ENCODE measurements around the gene SH3BP5L. TPM values are rescaled to one million over a fixed set of nuclear protein-coding genes. Genes with fewer than 3 reads are reported as not detected.

SH3BP5L gene
- total and polyA plus RNA-seq, 4 donors = 16.4 to 25.5 (median 17.5) TPM

DNA sequence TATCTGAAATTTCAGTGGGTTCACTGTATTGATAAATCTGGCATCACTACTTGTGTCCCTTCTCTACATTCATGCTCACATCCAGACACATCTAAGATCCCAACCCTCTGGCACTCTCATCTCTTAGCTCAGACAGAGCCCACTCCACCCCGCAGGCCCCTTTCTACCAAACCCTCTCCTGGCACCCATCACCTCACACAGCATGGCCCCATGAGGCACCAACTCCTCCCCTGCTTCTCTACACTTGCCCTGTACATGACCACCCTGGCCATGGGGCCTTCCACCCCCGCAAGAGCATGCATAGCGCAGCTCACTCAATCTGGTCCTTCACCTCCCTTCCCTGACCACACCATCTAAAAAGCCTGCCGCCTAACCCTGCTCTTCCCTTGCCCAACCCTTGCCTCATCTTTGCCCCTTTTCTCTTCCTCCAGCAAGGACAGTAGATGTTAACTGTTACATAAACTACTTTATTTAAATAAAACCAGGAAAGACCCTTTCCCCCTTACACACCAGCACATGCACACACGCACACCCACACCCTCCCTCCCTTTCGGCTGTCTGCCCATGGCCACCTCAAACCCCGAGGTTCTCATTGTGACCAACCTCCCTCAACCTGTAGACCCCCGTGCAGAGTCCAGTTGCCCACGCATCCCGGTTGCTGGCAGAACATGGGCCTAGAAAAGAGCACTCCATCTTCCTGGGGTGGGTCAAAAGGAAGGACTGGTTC is 15.6 kb downstream of the SH3BP5L start:
- TF ChIP-seq, protein P1, sequence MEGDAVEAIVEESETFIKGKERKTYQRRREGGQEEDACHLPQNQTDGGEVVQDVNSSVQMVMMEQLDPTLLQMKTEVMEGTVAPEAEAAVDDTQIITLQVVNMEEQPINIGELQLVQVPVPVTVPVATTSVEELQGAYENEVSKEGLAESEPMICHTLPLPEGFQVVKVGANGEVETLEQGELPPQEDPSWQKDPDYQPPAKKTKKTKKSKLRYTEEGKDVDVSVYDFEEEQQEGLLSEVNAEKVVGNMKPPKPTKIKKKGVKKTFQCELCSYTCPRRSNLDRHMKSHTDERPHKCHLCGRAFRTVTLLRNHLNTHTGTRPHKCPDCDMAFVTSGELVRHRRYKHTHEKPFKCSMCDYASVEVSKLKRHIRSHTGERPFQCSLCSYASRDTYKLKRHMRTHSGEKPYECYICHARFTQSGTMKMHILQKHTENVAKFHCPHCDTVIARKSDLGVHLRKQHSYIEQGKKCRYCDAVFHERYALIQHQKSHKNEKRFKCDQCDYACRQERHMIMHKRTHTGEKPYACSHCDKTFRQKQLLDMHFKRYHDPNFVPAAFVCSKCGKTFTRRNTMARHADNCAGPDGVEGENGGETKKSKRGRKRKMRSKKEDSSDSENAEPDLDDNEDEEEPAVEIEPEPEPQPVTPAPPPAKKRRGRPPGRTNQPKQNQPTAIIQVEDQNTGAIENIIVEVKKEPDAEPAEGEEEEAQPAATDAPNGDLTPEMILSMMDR (IDR thresholded peaks at IDR 0.05; ENCODE audit: control extremely low read depth, extremely low read depth) = no peak
- Histone ChIP-seq H3K27ac (ENCODE audit: low read depth in 1 of 2, low read length in 1 of 2) (no peak overlapping the region), H3K4me1 (ENCODE audit: control insufficient read depth in 5 of 5, insufficient read depth in 5 of 5, low read length in 5 of 5) (peaks cover 0 to 12% (median 0%) of the 10 kb centered on the region in 5 donors), H3K9me3 (ENCODE audit: control insufficient read depth in 4 of 4, insufficient read depth in 3 of 4, low read length in 3 of 4) (no peaks in the 10 kb centered on the region), H3K4me3 (no peak overlapping the region), H3K27me3 (ENCODE audit: control insufficient read depth in 3 of 3, insufficient read depth in 3 of 3, low read length in 2 of 3) (no peaks in the 10 kb centered on the region), H3K9ac (ENCODE audit: insufficient read depth in 1 of 2, low read length in 2 of 2) (no peak overlapping the region), H3K36me3 (ENCODE audit: control insufficient read depth in 4 of 4, insufficient read depth in 4 of 4, low read length in 4 of 4) (peaks cover 7 to 38% (median 19%) of the 10 kb centered on the region in 4 donors)
- no peak for DNase-seq
- no peak for ATAC-seq (ENCODE audit: insufficient read depth, low FRiP score)
- WGBS, 2 donors = 69 to 83% methylated on average over 10 of the region's 10 CpGs

DNA sequence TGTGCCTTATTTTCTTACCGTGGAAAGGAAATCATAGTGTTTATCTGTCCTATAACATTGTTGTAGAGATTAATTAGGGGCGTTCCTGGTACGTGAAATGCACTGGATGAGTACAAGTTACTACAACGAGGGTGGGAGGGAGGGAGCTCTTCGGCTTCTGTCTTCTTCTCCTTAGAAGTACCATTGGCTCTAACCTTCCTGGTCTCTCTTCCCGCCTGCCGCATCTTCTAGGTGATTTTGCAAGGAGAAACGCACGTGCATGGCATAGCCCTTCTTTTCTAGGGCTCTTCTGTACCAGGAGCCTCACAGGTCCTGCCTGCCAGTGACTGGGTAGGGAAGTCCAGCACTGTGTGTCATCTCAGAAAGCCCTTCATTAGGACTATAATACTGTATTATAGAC is 16.8 kb downstream of the SH3BP5L start:
- H3K36me3 ChIP-seq (ENCODE audit: control insufficient read depth in 4 of 4, insufficient read depth in 4 of 4, low read length in 4 of 4) = peaks cover 5 to 29% (median 12%) of the 10 kb centered on the region in 4 donors
- WGBS, 2 donors = 71 to 81% methylated on average over 9 of the region's 9 CpGs
- DNase-seq (no peak), ATAC-seq (ENCODE audit: insufficient read depth, low FRiP score) (no peak)
- TF ChIP-seq, protein P1 (IDR thresholded peaks at IDR 0.05; ENCODE audit: control extremely low read depth, extremely low read depth) = no peak
- no peaks in the 10 kb centered on the region for H3K27me3 ChIP-seq (ENCODE audit: control insufficient read depth in 3 of 3, insufficient read depth in 3 of 3, low read length in 2 of 3)
- peaks cover 0 to 12% (median 0%) of the 10 kb centered on the region in 5 donors for H3K4me1 ChIP-seq (ENCODE audit: control insufficient read depth in 5 of 5, insufficient read depth in 5 of 5, low read length in 5 of 5)
- H3K4me3 ChIP-seq = no peak overlapping the region
- H3K27ac ChIP-seq (ENCODE audit: low read depth in 1 of 2, low read length in 1 of 2) = no peak overlapping the region
- no peak overlapping the region for H3K9ac ChIP-seq (ENCODE audit: insufficient read depth in 1 of 2, low read length in 2 of 2)
- no peaks in the 10 kb centered on the region for H3K9me3 ChIP-seq (ENCODE audit: control insufficient read depth in 4 of 4, insufficient read depth in 3 of 4, low read length in 3 of 4)

DNA sequence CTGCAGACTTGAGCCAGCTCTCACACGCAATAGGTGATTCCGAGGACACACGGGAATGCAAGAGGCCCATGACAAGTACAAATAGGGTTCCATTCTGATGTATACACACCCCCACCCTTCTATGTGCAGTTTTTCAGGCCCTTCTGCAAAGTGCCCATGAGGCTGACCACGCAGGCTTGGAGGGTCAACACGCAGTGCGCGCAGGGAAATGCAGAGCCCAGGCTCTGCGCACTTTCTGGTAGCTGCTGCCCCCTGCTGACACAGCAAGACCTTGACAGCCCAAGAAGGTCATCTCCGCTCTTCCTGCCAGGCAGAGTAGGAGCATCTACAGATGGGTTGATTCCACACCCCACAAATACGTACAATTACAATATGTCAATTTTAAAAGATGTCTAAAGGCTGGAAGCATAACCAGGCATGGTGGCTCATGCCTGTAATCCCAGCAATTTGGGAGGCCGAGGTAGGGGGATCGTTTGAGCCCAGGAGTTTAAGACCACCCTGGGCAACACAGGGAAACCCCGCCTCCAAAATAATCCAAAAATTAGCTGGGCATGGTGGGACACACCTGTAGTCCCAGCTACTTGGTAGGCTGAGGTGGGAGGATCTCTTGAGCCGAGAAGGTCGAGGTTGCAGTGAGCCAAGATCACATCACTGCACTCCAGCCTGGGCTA is 18.5 kb downstream of the SH3BP5L start:
- ATAC-seq (ENCODE audit: insufficient read depth, low FRiP score) (peak; percentile 73), DNase-seq (peak; percentile 37 to 46 (median 40))
- WGBS, 2 donors = 44 to 48% methylated on average over 15 of the region's 15 CpGs
- no peak overlapping the region for H3K9ac ChIP-seq (ENCODE audit: insufficient read depth in 1 of 2, low read length in 2 of 2)
- H3K36me3 ChIP-seq (ENCODE audit: control insufficient read depth in 4 of 4, insufficient read depth in 4 of 4, low read length in 4 of 4) = peaks cover 0 to 14% (median under 1%) of the 10 kb centered on the region in 4 donors
- no peak overlapping the region for H3K27ac ChIP-seq (ENCODE audit: low read depth in 1 of 2, low read length in 1 of 2)
- TF ChIP-seq, protein P1 (IDR thresholded peaks at IDR 0.05; ENCODE audit: control extremely low read depth, extremely low read depth) = peak; percentile 49
- peaks cover 0 to 12% (median 0%) of the 10 kb centered on the region in 5 donors for H3K4me1 ChIP-seq (ENCODE audit: control insufficient read depth in 5 of 5, insufficient read depth in 5 of 5, low read length in 5 of 5)
- H3K27me3 ChIP-seq (ENCODE audit: control insufficient read depth in 3 of 3, insufficient read depth in 3 of 3, low read length in 2 of 3) = no peaks in the 10 kb centered on the region
- no peaks in the 10 kb centered on the region for H3K9me3 ChIP-seq (ENCODE audit: control insufficient read depth in 4 of 4, insufficient read depth in 3 of 4, low read length in 3 of 4)
- H3K4me3 ChIP-seq = no peak overlapping the region

Measured in lung (tissue), 12 donors.